B cell (primary cell): Measurements from ENCODE around the gene ARHGAP23.

Experiments used
- CTCF ChIP-seq: fragments of 200-600 bp; IDR thresholded peaks from one replicate; pipeline ENCODE4 v1.8.0; 2022; ENCODE audit warnings: antibody characterized with exemption, mild to moderate bottlenecking
- EZH2 ChIP-seq: IDR thresholded peaks from 2 replicates; pipeline ENCODE4 v1.6.1; 2012; ENCODE audit warnings: borderline replicate concordance, low read depth, mild to moderate bottlenecking, moderate library complexity, low read length; ENCODE audit not compliant: insufficient read depth, poor library complexity, severe bottlenecking

GRCh38 chr17:38455288-38455915 is 27.1 kb downstream of the ARHGAP23 start:
- TF ChIP-seq CTCF (no peak), EZH2 (no peak)
